GM12878 (cell line): Measurements from ENCODE around the gene CIAO2B.

ENCODE experiments used
- BRCA1 ChIP-seq: IDR thresholded peaks from 2 replicates; pipeline ENCODE4 v1.6.1; 2011; ENCODE audit warnings: low read depth, low read length, improper control_type of control experiment
- EP300 ChIP-seq, 2 experiments: fragments of 150-350 bp in 1 of 2; IDR thresholded peaks; 2 replicates each; pipeline ENCODE4 v1.6.1; 2011 to 2012; ENCODE audit warnings: low read depth in 2 of 2, low read length in 2 of 2, borderline replicate concordance in 1 of 2, improper control_type of control experiment in 1 of 2, inconsistent platforms in 1 of 2; ENCODE audit not compliant: control insufficient read depth in 1 of 2
- EZH2 ChIP-seq: IDR thresholded peaks from 2 replicates; pipeline ENCODE4 v1.6.1; 2012; ENCODE audit warnings: low read depth, mild to moderate bottlenecking, control low read depth, inconsistent platforms, low read length, borderline replicate concordance; ENCODE audit not compliant: control insufficient read depth
- JUND ChIP-seq: IDR thresholded peaks from 2 replicates; pipeline ENCODE4 v1.6.1; 2012; ENCODE audit warnings: low read depth, mild to moderate bottlenecking, low read length, improper control_type of control experiment, moderate library complexity
- LARP7 ChIP-seq: fragments of 450-650 bp; IDR thresholded peaks from 2 replicates; pipeline ENCODE4 v1.6.1; 2017; ENCODE audit warnings: mild to moderate bottlenecking
- MTA3 ChIP-seq: IDR thresholded peaks from 2 replicates; pipeline ENCODE4 v1.6.1; 2012; ENCODE audit warnings: low read length, inconsistent platforms, borderline replicate concordance
- NFYB ChIP-seq: IDR thresholded peaks from 2 replicates; pipeline ENCODE4 v1.6.1; 2011; ENCODE audit warnings: low read depth, mild to moderate bottlenecking, low read length, improper control_type of control experiment, moderate library complexity; ENCODE audit not compliant: insufficient read depth
- POLR2AphosphoS2 ChIP-seq: IDR thresholded peaks from 2 replicates; pipeline ENCODE4 v1.6.1; 2011; ENCODE audit warnings: low read depth, mild to moderate bottlenecking, low read length, improper control_type of control experiment, moderate library complexity
- POLR2AphosphoS5 ChIP-seq: IDR thresholded peaks from 2 replicates; pipeline ENCODE4 v1.6.1; 2011; ENCODE audit warnings: mild to moderate bottlenecking, low read length, inconsistent platforms
- ZNF384 ChIP-seq: IDR thresholded peaks from 2 replicates; pipeline ENCODE4 v1.6.1; 2012; ENCODE audit warnings: low read depth, mild to moderate bottlenecking, low read length, improper control_type of control experiment, borderline replicate concordance
- TF ChIP-seq, protein P1 (sequence below), 3 experiments: IDR thresholded peaks in 2 of 3; conservative IDR thresholded peaks in 1 of 3; 2 replicates each; pipeline ENCODE4 v1.5.1; 2011; ENCODE audit warnings: low read depth in 3 of 3, low read length in 3 of 3, mild to moderate bottlenecking in 3 of 3, control low read depth in 2 of 3, moderate library complexity in 2 of 3, inconsistent platforms in 1 of 3, mixed read lengths in 1 of 3; ENCODE audit not compliant: control insufficient read depth in 2 of 3, insufficient read depth in 1 of 3; ENCODE audit errors: extremely low read depth in 1 of 3
- TF ChIP-seq, protein P2 (sequence below): fragments of 450-650 bp; conservative IDR thresholded peaks from 2 replicates; pipeline ENCODE4 v1.6.1; 2017; ENCODE audit warnings: mild to moderate bottlenecking, moderate library complexity
- TF ChIP-seq, protein P3 (sequence below): IDR thresholded peaks from 2 replicates; pipeline ENCODE4 v1.6.1; 2011; ENCODE audit warnings: borderline replicate concordance, low read depth, mild to moderate bottlenecking, moderate library complexity, mixed read lengths, low read length; ENCODE audit not compliant: insufficient read depth; ENCODE audit errors: extremely low read length

DNA sequence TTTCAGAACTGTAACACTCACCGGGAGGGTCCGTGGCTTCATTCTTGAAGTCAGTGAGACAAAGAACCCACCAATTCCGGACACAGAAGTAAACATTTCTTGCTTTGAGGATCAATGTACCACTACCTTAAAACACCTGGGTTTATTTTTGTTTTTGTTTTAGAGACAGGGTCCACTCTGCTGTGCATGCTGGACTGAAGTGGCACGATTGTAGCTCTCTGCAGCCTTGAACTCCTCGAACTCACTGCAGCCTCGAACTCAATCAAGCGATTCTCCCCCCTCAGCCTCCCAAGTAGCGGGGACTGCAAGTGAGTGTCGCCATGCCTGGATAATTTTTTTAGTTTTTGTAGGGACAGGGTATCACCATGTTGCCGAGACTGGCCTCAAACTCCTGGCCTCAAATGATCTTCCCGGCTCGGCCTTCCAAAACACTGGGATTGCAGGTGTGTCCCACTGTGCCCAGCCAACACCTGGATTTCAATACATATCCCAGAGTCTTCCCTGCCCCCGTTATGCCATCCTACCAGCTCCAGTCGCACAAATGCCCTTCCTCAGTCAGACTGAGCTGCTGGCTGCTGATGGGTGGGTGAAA, 41.2 kb upstream of the CIAO2B start:
- TF ChIP-seq EP300 (IDR thresholded peaks at IDR 0.05; ENCODE audit: borderline replicate concordance in 1 of 2, control insufficient read depth in 1 of 2, low read depth in 2 of 2, low read length in 2 of 2) (no peak), MTA3 (no peak), NFYB (no peak), LARP7 (no peak), POLR2AphosphoS2 (no peak), JUND (no peak), ZNF384 (no peak), EZH2 (no peak), POLR2AphosphoS5 (no peak), BRCA1 (no peak)
- TF ChIP-seq, protein P1, sequence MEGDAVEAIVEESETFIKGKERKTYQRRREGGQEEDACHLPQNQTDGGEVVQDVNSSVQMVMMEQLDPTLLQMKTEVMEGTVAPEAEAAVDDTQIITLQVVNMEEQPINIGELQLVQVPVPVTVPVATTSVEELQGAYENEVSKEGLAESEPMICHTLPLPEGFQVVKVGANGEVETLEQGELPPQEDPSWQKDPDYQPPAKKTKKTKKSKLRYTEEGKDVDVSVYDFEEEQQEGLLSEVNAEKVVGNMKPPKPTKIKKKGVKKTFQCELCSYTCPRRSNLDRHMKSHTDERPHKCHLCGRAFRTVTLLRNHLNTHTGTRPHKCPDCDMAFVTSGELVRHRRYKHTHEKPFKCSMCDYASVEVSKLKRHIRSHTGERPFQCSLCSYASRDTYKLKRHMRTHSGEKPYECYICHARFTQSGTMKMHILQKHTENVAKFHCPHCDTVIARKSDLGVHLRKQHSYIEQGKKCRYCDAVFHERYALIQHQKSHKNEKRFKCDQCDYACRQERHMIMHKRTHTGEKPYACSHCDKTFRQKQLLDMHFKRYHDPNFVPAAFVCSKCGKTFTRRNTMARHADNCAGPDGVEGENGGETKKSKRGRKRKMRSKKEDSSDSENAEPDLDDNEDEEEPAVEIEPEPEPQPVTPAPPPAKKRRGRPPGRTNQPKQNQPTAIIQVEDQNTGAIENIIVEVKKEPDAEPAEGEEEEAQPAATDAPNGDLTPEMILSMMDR (IDR thresholded peaks at IDR 0.05 in 2 of 3, conservative IDR thresholded peaks at IDR 0.05 in 1 of 3; ENCODE audit: control insufficient read depth in 2 of 3, extremely low read depth in 1 of 3, insufficient read depth in 1 of 3, low read depth in 3 of 3, low read length in 3 of 3), result no peak
- TF ChIP-seq, protein P2, sequence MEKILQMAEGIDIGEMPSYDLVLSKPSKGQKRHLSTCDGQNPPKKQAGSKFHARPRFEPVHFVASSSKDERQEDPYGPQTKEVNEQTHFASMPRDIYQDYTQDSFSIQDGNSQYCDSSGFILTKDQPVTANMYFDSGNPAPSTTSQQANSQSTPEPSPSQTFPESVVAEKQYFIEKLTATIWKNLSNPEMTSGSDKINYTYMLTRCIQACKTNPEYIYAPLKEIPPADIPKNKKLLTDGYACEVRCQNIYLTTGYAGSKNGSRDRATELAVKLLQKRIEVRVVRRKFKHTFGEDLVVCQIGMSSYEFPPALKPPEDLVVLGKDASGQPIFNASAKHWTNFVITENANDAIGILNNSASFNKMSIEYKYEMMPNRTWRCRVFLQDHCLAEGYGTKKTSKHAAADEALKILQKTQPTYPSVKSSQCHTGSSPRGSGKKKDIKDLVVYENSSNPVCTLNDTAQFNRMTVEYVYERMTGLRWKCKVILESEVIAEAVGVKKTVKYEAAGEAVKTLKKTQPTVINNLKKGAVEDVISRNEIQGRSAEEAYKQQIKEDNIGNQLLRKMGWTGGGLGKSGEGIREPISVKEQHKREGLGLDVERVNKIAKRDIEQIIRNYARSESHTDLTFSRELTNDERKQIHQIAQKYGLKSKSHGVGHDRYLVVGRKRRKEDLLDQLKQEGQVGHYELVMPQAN, result no peak
- TF ChIP-seq, protein P3, sequence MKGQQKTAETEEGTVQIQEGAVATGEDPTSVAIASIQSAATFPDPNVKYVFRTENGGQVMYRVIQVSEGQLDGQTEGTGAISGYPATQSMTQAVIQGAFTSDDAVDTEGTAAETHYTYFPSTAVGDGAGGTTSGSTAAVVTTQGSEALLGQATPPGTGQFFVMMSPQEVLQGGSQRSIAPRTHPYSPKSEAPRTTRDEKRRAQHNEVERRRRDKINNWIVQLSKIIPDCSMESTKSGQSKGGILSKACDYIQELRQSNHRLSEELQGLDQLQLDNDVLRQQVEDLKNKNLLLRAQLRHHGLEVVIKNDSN, result no peak
